K562 (cell line): ENCODE results near the gene ISYNA1. TPM values are rescaled to one million over a fixed set of nuclear protein-coding genes. Genes with fewer than 3 reads are reported as not detected.

Experiments
- CAMTA2 ChIP-seq: fragments of 250-450 bp; sonication (Bioruptor Pico); conservative IDR thresholded peaks from 2 replicates; pipeline ENCODE4 v1.5.1; 2022
- E2F3 ChIP-seq: fragments of 250-450 bp; sonication (Bioruptor Pico); IDR thresholded peaks from 2 replicates; pipeline ENCODE4 v1.4.0; 2020; ENCODE audit warnings: mild to moderate bottlenecking
- HNRNPH1 ChIP-seq: fragments of 200-400 bp; formaldehyde crosslinking; optimal IDR thresholded peaks from 2 replicates; pipeline ENCODE3; 2017; ENCODE audit warnings: low read depth, mild to moderate bottlenecking, low read length, moderate library complexity
- POLR3A ChIP-seq: IDR thresholded peaks from 2 replicates; pipeline ENCODE4 v1.6.1; 2011; ENCODE audit warnings: borderline replicate concordance, mild to moderate bottlenecking, moderate library complexity; ENCODE audit not compliant: insufficient read length, insufficient read depth; ENCODE audit errors: extremely low read depth
- RAD51 ChIP-seq: fragments of 450-650 bp; IDR thresholded peaks from 2 replicates; pipeline ENCODE4 v1.7.1; 2016; ENCODE audit warnings: low read depth, mild to moderate bottlenecking, borderline replicate concordance
- RFX5 ChIP-seq: IDR thresholded peaks from 2 replicates; pipeline ENCODE4 v1.6.1; 2011; ENCODE audit warnings: low read depth, mild to moderate bottlenecking, improper control_type of control experiment, low read length
- SOX6 ChIP-seq: fragments of 450-650 bp; IDR thresholded peaks from 2 replicates; pipeline ENCODE4 v1.6.1; 2014; ENCODE audit warnings: mild to moderate bottlenecking
- ZNF12 ChIP-seq: sonication (generic); formaldehyde crosslinking; IDR thresholded peaks from 2 replicates; pipeline ENCODE4 v1.4.0; 2020; ENCODE audit warnings: mild to moderate bottlenecking, missing genetic modification reagents
- ZNF140 ChIP-seq: fragments of 250-450 bp; sonication (Bioruptor Pico); IDR thresholded peaks from 2 replicates; pipeline ENCODE4 v1.8.0; 2021; ENCODE audit warnings: moderate library complexity, mild to moderate bottlenecking, inconsistent platforms
- ZNF3 ChIP-seq: fragments of 250-450 bp; sonication (Bioruptor Pico); IDR thresholded peaks from 2 replicates; pipeline ENCODE4 v1.5.0; 2021; ENCODE audit warnings: mild to moderate bottlenecking, moderate library complexity
- ZNF316 ChIP-seq: fragments of 450-650 bp; IDR thresholded peaks from 2 replicates; pipeline ENCODE4 v1.6.1; 2016
- ZNF668 ChIP-seq: fragments of 250-450 bp; sonication (Bioruptor Pico); IDR thresholded peaks from 2 replicates; pipeline ENCODE4 v1.8.0; 2022; ENCODE audit warnings: mild to moderate bottlenecking, inconsistent platforms
- polyA plus RNA-seq, 8 experiments: library from polyadenylated mRNA; depleted of rRNA in 4 of 8; stranded (reverse) in 5 of 8; unstranded in 3 of 8; fragments of >200 nt; fragmentation: Nextera tagmentation in 2 of 8; fragmentation: Illumina TruSeq in 1 of 8; extraction: Ambion mirVana in 2 of 8; extraction: Trizol in 1 of 8; gene quantifications; 2 replicates each; pipeline versions ENCODE4 v1.2.1 to v1.2.3, GENCODE V29; 2011 to 2014; ENCODE audit warnings: inconsistent platforms in 1 of 8, missing spikeins in 1 of 8
- total RNA-seq, 7 experiments: library from RNA; depleted of rRNA in 6 of 7; stranded (reverse); fragments of >200 nt in 6 of 7; fragmentation: Illumina TruSeq in 2 of 7; extraction: Trizol in 2 of 7; gene quantifications; 2 replicates each; pipeline versions ENCODE4 v1.2.1 to v1.2.3, GENCODE V29; 2011 to 2021; ENCODE audit warnings: low replicate concordance in 1 of 7
- TF ChIP-seq, protein P1 (sequence below): fragments of 450-650 bp; IDR thresholded peaks from 2 replicates; pipeline ENCODE4 v1.7.1; 2018; ENCODE audit warnings: mild to moderate bottlenecking, low read depth; ENCODE audit not compliant: partially characterized antibody
- TF ChIP-seq, protein P2 (sequence below): fragments of 250-450 bp; sonication (Bioruptor Pico); IDR thresholded peaks from 2 replicates; pipeline ENCODE4 v1.9.0; 2021; ENCODE audit warnings: mild to moderate bottlenecking
- TF ChIP-seq, protein P3 (sequence below): fragments of 250-450 bp; sonication (Bioruptor Pico); IDR thresholded peaks from 2 replicates; pipeline ENCODE4 v1.8.0; 2021; ENCODE audit warnings: mild to moderate bottlenecking, moderate library complexity
- TF ChIP-seq, protein P4 (sequence below): fragments of 450-650 bp; IDR thresholded peaks from 2 replicates; pipeline ENCODE4 v1.6.1; 2018; ENCODE audit not compliant: partially characterized antibody
- TF ChIP-seq, protein P5 (sequence below): fragments of 200-800 bp; sonication (Bioruptor generic); IDR thresholded peaks from 2 replicates; pipeline ENCODE4 v1.6.1; 2017; ENCODE audit warnings: missing genetic modification characterization, missing compliant biosample characterization

The ISYNA1 gene
- total and polyA plus RNA-seq, 9 of the 15 experiments (the other 6 are each of a cell fraction or from before 2014, with no cell fraction given): 21.8 to 460 (median 93.2) TPM

DNA sequence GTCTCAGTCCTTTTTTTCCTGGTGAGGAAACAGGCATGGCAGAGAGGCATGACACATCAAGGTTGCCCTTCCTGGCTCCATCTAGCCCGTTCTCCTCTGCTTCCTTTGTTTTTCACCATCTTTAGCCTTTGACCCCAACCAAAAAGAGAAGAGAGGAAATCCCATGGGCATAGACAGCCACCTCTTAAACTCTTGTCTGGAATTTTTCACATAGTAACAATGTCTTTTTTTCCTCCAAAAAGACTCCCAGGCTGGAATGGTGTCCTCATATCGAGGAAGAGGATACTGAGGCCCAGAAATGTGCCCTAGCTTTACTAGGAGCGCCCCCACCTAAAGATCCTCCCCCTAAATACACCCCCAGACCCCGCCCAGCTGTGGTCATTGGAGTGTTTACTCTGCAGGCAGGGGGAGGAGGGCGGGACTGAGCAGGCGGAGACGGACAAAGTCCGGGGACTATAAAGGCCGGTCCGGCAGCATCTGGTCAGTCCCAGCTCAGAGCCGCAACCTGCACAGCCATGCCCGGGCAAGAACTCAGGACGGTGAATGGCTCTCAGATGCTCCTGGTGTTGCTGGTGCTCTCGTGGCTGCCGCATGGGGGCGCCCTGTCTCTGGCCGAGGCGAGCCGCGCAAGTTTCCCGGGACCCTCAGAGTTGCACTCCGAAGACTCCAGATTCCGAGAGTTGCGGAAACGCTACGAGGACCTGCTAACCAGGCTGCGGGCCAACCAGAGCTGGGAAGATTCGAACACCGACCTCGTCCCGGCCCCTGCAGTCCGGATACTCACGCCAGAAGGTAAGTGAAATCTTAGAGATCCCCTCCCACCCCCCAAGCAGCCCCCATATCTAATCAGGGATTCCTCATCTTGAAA, 52.0 kb downstream of the ISYNA1 start, which contains the start of gene GDF15 (continued):
- TF ChIP-seq, protein P1, sequence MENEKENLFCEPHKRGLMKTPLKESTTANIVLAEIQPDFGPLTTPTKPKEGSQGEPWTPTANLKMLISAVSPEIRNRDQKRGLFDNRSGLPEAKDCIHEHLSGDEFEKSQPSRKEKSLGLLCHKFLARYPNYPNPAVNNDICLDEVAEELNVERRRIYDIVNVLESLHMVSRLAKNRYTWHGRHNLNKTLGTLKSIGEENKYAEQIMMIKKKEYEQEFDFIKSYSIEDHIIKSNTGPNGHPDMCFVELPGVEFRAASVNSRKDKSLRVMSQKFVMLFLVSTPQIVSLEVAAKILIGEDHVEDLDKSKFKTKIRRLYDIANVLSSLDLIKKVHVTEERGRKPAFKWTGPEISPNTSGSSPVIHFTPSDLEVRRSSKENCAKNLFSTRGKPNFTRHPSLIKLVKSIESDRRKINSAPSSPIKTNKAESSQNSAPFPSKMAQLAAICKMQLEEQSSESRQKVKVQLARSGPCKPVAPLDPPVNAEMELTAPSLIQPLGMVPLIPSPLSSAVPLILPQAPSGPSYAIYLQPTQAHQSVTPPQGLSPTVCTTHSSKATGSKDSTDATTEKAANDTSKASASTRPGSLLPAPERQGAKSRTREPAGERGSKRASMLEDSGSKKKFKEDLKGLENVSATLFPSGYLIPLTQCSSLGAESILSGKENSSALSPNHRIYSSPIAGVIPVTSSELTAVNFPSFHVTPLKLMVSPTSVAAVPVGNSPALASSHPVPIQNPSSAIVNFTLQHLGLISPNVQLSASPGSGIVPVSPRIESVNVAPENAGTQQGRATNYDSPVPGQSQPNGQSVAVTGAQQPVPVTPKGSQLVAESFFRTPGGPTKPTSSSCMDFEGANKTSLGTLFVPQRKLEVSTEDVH: no peak
- TF ChIP-seq SOX6: peak; percentile 76
- TF ChIP-seq RFX5: no peak
- TF ChIP-seq ZNF3 (CRISPR knock-in tag): no peak
- TF ChIP-seq POLR3A: no peak
- TF ChIP-seq, protein P2, sequence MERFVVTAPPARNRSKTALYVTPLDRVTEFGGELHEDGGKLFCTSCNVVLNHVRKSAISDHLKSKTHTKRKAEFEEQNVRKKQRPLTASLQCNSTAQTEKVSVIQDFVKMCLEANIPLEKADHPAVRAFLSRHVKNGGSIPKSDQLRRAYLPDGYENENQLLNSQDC (CRISPR knock-in tag): peak; percentile 64; the same call in 1 of the 2 replicates
- TF ChIP-seq, protein P3, sequence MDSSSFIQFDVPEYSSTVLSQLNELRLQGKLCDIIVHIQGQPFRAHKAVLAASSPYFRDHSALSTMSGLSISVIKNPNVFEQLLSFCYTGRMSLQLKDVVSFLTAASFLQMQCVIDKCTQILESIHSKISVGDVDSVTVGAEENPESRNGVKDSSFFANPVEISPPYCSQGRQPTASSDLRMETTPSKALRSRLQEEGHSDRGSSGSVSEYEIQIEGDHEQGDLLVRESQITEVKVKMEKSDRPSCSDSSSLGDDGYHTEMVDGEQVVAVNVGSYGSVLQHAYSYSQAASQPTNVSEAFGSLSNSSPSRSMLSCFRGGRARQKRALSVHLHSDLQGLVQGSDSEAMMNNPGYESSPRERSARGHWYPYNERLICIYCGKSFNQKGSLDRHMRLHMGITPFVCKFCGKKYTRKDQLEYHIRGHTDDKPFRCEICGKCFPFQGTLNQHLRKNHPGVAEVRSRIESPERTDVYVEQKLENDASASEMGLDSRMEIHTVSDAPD (CRISPR knock-in tag): no peak
- TF ChIP-seq ZNF316: no peak
- no peak for TF ChIP-seq ZNF668 (CRISPR knock-in tag)
- TF ChIP-seq HNRNPH1: no peak
- TF ChIP-seq, protein P4, sequence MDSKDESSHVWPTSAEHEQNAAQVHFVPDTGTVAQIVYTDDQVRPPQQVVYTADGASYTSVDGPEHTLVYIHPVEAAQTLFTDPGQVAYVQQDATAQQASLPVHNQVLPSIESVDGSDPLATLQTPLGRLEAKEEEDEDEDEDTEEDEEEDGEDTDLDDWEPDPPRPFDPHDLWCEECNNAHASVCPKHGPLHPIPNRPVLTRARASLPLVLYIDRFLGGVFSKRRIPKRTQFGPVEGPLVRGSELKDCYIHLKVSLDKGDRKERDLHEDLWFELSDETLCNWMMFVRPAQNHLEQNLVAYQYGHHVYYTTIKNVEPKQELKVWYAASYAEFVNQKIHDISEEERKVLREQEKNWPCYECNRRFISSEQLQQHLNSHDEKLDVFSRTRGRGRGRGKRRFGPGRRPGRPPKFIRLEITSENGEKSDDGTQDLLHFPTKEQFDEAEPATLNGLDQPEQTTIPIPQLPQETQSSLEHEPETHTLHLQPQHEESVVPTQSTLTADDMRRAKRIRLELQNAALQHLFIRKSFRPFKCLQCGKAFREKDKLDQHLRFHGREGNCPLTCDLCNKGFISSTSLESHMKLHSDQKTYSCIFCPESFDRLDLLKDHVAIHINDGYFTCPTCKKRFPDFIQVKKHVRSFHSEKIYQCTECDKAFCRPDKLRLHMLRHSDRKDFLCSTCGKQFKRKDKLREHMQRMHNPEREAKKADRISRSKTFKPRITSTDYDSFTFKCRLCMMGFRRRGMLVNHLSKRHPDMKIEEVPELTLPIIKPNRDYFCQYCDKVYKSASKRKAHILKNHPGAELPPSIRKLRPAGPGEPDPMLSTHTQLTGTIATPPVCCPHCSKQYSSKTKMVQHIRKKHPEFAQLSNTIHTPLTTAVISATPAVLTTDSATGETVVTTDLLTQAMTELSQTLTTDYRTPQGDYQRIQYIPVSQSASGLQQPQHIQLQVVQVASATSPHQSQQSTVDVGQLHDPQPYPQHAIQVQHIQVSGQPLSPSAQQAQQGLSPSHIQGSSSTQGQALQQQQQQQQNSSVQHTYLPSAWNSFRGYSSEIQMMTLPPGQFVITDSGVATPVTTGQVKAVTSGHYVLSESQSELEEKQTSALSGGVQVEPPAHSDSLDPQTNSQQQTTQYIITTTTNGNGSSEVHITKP: peak; percentile 61
- no peak for TF ChIP-seq ZNF140
- TF ChIP-seq, protein P5, sequence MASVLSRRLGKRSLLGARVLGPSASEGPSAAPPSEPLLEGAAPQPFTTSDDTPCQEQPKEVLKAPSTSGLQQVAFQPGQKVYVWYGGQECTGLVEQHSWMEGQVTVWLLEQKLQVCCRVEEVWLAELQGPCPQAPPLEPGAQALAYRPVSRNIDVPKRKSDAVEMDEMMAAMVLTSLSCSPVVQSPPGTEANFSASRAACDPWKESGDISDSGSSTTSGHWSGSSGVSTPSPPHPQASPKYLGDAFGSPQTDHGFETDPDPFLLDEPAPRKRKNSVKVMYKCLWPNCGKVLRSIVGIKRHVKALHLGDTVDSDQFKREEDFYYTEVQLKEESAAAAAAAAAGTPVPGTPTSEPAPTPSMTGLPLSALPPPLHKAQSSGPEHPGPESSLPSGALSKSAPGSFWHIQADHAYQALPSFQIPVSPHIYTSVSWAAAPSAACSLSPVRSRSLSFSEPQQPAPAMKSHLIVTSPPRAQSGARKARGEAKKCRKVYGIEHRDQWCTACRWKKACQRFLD: no peak
- 0 out of 2 replicates have a peak, but pooled peaks have one; percentile 41 for TF ChIP-seq E2F3
- no peak for TF ChIP-seq RAD51
- no peak for TF ChIP-seq ZNF12
- TF ChIP-seq CAMTA2 (CRISPR knock-in tag): no peak
